GM23248 (cell line): ENCODE results near the gene UNC5A. TPM values are rescaled to one million over a fixed set of nuclear protein-coding genes. Genes with fewer than 3 reads are reported as not detected.
A peak's percentile ranks its signal among the peaks of the same experiment; 100 is the strongest.

ENCODE experiments used
- DNase-seq: peaks from one replicate; pipeline ENCODE4 v3.0.0-alpha.2; 2015
- H2AFZ ChIP-seq: fragments of 200-600 bp; sonication (generic); 2 replicates; pipeline ENCODE4 v1.6.1; 2016; ENCODE audit warnings: antibody characterized with exemption
- H3F3A ChIP-seq: fragments of 200-600 bp; sonication (generic); 2 replicates; pipeline ENCODE4 v1.6.1; 2016; ENCODE audit warnings: mild to moderate bottlenecking, antibody characterized with exemption, mixed run types; ENCODE audit not compliant: insufficient read depth
- H3K27ac ChIP-seq: fragments of 200-600 bp; sonication (generic); 2 replicates; pipeline ENCODE4 v1.5.1; 2016; ENCODE audit warnings: mild to moderate bottlenecking
- H3K27me3 ChIP-seq: fragments of 200-600 bp; sonication (generic); replicated peaks from 2 replicates; pipeline ENCODE4 v1.6.1; 2016; ENCODE audit warnings: mild to moderate bottlenecking; ENCODE audit not compliant: insufficient read depth
- H3K36me3 ChIP-seq: fragments of 200-600 bp; sonication (generic); 2 replicates; pipeline ENCODE4 v1.6.1; 2016; ENCODE audit warnings: low read depth, mild to moderate bottlenecking
- H3K4me1 ChIP-seq: fragments of 200-600 bp; sonication (generic); 2 replicates; pipeline ENCODE4 v1.6.1; 2016; ENCODE audit warnings: mild to moderate bottlenecking; ENCODE audit not compliant: insufficient read depth
- H3K4me2 ChIP-seq: fragments of 200-600 bp; sonication (generic); one replicate; pipeline ENCODE4 v1.6.1; 2016; ENCODE audit warnings: mild to moderate bottlenecking; ENCODE audit not compliant: unreplicated experiment
- H3K4me3 ChIP-seq: fragments of 200-600 bp; sonication (generic); 2 replicates; pipeline ENCODE4 v1.5.1; 2016; ENCODE audit warnings: mild to moderate bottlenecking
- H3K79me2 ChIP-seq: fragments of 200-600 bp; sonication (generic); 2 replicates; pipeline ENCODE4 v1.6.1; 2016; ENCODE audit warnings: mild to moderate bottlenecking; ENCODE audit not compliant: insufficient read depth
- H3K9ac ChIP-seq: fragments of 200-600 bp; sonication (generic); 2 replicates; pipeline ENCODE4 v1.6.1; 2016; ENCODE audit warnings: mild to moderate bottlenecking
- H3K9me2 ChIP-seq: fragments of 200-600 bp; sonication (generic); 2 replicates; pipeline ENCODE4 v1.6.1; 2016; ENCODE audit warnings: mixed run types, mild to moderate bottlenecking, moderate library complexity; ENCODE audit not compliant: insufficient read depth
- H3K9me3 ChIP-seq: fragments of 200-600 bp; sonication (generic); one replicate; pipeline ENCODE4 v1.6.1; 2017; ENCODE audit warnings: low read depth
- H4K20me1 ChIP-seq: fragments of 200-600 bp; sonication (generic); 2 replicates; pipeline ENCODE4 v1.6.0; 2016; ENCODE audit not compliant: insufficient read depth
- EZH2 ChIP-seq: fragments of 200-600 bp; sonication (generic); IDR thresholded peaks from 2 replicates; pipeline ENCODE4 v1.6.1; 2018; ENCODE audit warnings: antibody characterized with exemption, mild to moderate bottlenecking; ENCODE audit not compliant: insufficient read depth, poor library complexity, severe bottlenecking
- EZH2phosphoT487 ChIP-seq: fragments of 200-600 bp; sonication (generic); IDR thresholded peaks from 2 replicates; pipeline ENCODE4 v1.6.1; 2018; ENCODE audit warnings: antibody characterized with exemption, moderate library complexity, mild to moderate bottlenecking, low read depth; ENCODE audit not compliant: insufficient read depth
- WGBS, 2 experiments: methylation state at CpG; one replicate each; pipeline ENCODE4 v1.1.6; 2015 to 2017; ENCODE audit warnings: low lambda C conversion rate in 2 of 2, low coverage in 1 of 2; ENCODE audit errors: missing lambda C conversion rate in 2 of 2; 5-methylcytosine and 5-hydroxymethylcytosine counted together
- in situ Hi-C: fragments of 300-500 bp; cut with MboI; formaldehyde crosslinking; loops from 2 replicates; pipeline ENCODE4 v1.15.0; 2020
- polyA plus RNA-seq: library from polyadenylated mRNA; unstranded; fragments of >200 nt; fragmentation: Nextera tagmentation; extraction: Ambion mirVana; gene quantifications from 2 replicates; pipeline ENCODE4 v1.2.1, GENCODE V29; 2016
- total RNA-seq: library from RNA; depleted of rRNA; stranded (reverse); fragments of >200 nt; shearing (Covaris generic); gene quantifications from 2 replicates; pipeline ENCODE4 v1.2.3, GENCODE V29; 2014

UNC5A gene
- total and polyA plus RNA-seq, 2 experiments from 2014 or later: not detected

- Histone ChIP-seq H2AFZ (no peak overlapping the region), H3K9me2 (no peaks in the 10 kb centered on the region), H3K9me3 (no peaks in the 10 kb centered on the region), H3K27me3 (peaks cover 46% of the 10 kb centered on the region), H4K20me1 (no peaks in the 10 kb centered on the region), H3K79me2 (no peaks in the 10 kb centered on the region), H3K36me3 (no peaks in the 10 kb centered on the region), H3F3A (no peaks in the 10 kb centered on the region), H3K27ac (no peak overlapping the region), H3K4me2 (no peak overlapping the region), H3K4me3 (no peak overlapping the region), H3K9ac (no peak overlapping the region), H3K4me1 (no peaks in the 10 kb centered on the region)
- TF ChIP-seq EZH2phosphoT487: no peak
- no peak for TF ChIP-seq EZH2
- in situ Hi-C loops: no loop called here
- 2 to 3% methylated on average over 29 to 43 of the region's 48 CpGs for WGBS, 2 experiments
- no peak for DNase-seq
Measured at GRCh38 chr5:176809544-176810080, 747 bp upstream of the UNC5A start.

- H3K27ac ChIP-seq: no peak overlapping the region
- H3K9me3 ChIP-seq: no peaks in the 10 kb centered on the region
- peak; percentile 61 for DNase-seq
- no peak overlapping the region for H2AFZ ChIP-seq
- H3K4me3 ChIP-seq: peak overlapping the region; percentile 62
- no peaks in the 10 kb centered on the region for H4K20me1 ChIP-seq
- no peak for TF ChIP-seq EZH2phosphoT487
- TF ChIP-seq EZH2: no peak
- WGBS, 2 experiments: 1% methylated on average over 46 to 55 of the region's 68 CpGs
- peak overlapping the region; percentile 68 for H3K4me2 ChIP-seq
- H3K27me3 ChIP-seq: peaks cover 39% of the 10 kb centered on the region
- H3K79me2 ChIP-seq: no peaks in the 10 kb centered on the region
- H3K4me1 ChIP-seq: no peaks in the 10 kb centered on the region
- in situ Hi-C loops: no loop called here
- no peaks in the 10 kb centered on the region for H3K9me2 ChIP-seq
- H3K36me3 ChIP-seq: no peaks in the 10 kb centered on the region
- H3F3A ChIP-seq: no peaks in the 10 kb centered on the region
- no peak overlapping the region for H3K9ac ChIP-seq
Measured at GRCh38 chr5:176810687-176811501, 535 bp downstream of the UNC5A start.

GRCh38 chr5:176812269-176813259 lies 2.2 kb downstream of the UNC5A start:
- no peaks in the 10 kb centered on the region for H3K4me1 ChIP-seq
- peak; percentile 58 for DNase-seq
- H3K27me3 ChIP-seq: peaks cover 47% of the 10 kb centered on the region
- H3K36me3 ChIP-seq: no peaks in the 10 kb centered on the region
- no peak overlapping the region for H2AFZ ChIP-seq
- no peaks in the 10 kb centered on the region for H3F3A ChIP-seq
- in situ Hi-C loops: no loop called here
- 44 to 45% methylated on average over 26 to 34 of the region's 37 CpGs for WGBS, 2 experiments
- no peak overlapping the region for H3K4me2 ChIP-seq
- no peaks in the 10 kb centered on the region for H3K9me2 ChIP-seq
- TF ChIP-seq EZH2: no peak
- no peak for TF ChIP-seq EZH2phosphoT487
- no peak overlapping the region for H3K9ac ChIP-seq
- no peak overlapping the region for H3K4me3 ChIP-seq
- H3K79me2 ChIP-seq: no peaks in the 10 kb centered on the region
- H3K9me3 ChIP-seq: no peaks in the 10 kb centered on the region
- no peaks in the 10 kb centered on the region for H4K20me1 ChIP-seq
- no peak overlapping the region for H3K27ac ChIP-seq

GRCh38 chr5:176813587-176814312 lies 3.4 kb downstream of the UNC5A start:
- H2AFZ ChIP-seq: no peak overlapping the region
- TF ChIP-seq EZH2 (no peak), EZH2phosphoT487 (no peak)
- H3K9me3 ChIP-seq: no peaks in the 10 kb centered on the region
- no peaks in the 10 kb centered on the region for H3K4me1 ChIP-seq
- no peak overlapping the region for H3K4me2 ChIP-seq
- H3K9ac ChIP-seq: no peak overlapping the region
- no peak for DNase-seq
- 54 to 57% methylated on average over 16 of the region's 16 CpGs for WGBS, 2 experiments
- no peak overlapping the region for H3K4me3 ChIP-seq
- in situ Hi-C loops: no loop called here
- no peaks in the 10 kb centered on the region for H3F3A ChIP-seq
- H4K20me1 ChIP-seq: no peaks in the 10 kb centered on the region
- H3K27me3 ChIP-seq: peaks cover 47% of the 10 kb centered on the region
- no peaks in the 10 kb centered on the region for H3K79me2 ChIP-seq
- no peak overlapping the region for H3K27ac ChIP-seq
- H3K36me3 ChIP-seq: no peaks in the 10 kb centered on the region
- H3K9me2 ChIP-seq: no peaks in the 10 kb centered on the region
